MM.1S (cell line): ENCODE results near the gene KRTAP4-2.

ENCODE experiments used
- CTCF ChIP-seq: fragments of 300-600 bp; sonication (generic); IDR thresholded peaks from 2 replicates; pipeline ENCODE4 v1.5.1; 2016; ENCODE audit warnings: antibody characterized with exemption, low read length, mixed read lengths
- EZH2 ChIP-seq: fragments of 300-600 bp; sonication (generic); optimal IDR thresholded peaks from 2 replicates; pipeline ENCODE3; 2017; ENCODE audit warnings: low read depth, mild to moderate bottlenecking, antibody characterized with exemption, low read length, mixed read lengths
- EZH2phosphoT487 ChIP-seq: fragments of 300-600 bp; sonication (generic); IDR thresholded peaks from 2 replicates; pipeline ENCODE4 v1.6.1; 2018; ENCODE audit warnings: antibody characterized with exemption, low read length

- TF ChIP-seq CTCF (no peak), EZH2 (no peak), EZH2phosphoT487 (no peak)
Observed at GRCh38 chr17:41199421-41200078, 21.5 kb upstream of the KRTAP4-2 start.
